Neuronal stem cell (in vitro differentiated cells): ENCODE results near the gene AIG1.
A peak's percentile ranks its signal among the peaks of the same experiment; 100 is the strongest.

Source experiments
- DNase-seq: peaks from one replicate; pipeline ENCODE4 v3.0.0-alpha.2; 2013; ENCODE audit warnings: low spot score
- H2AFZ ChIP-seq: one replicate; pipeline ENCODE4 v1.6.1; 2013; ENCODE audit warnings: mild to moderate bottlenecking, low read length, inconsistent platforms
- H2AK5ac ChIP-seq: 2 replicates; pipeline ENCODE4 v1.6.1; 2013; ENCODE audit warnings: low read depth, mild to moderate bottlenecking, inconsistent platforms, low read length, moderate library complexity, mixed read lengths
- H2BK120ac ChIP-seq: 2 replicates; pipeline ENCODE4 v1.6.1; 2013; ENCODE audit warnings: low read depth, mild to moderate bottlenecking, inconsistent platforms, low read length, moderate library complexity, mixed read lengths
- H2BK12ac ChIP-seq: one replicate; pipeline ENCODE4 v1.6.1; 2013; ENCODE audit warnings: low read length, inconsistent platforms
- H2BK15ac ChIP-seq: 2 replicates; pipeline ENCODE4 v1.6.1; 2013; ENCODE audit warnings: mild to moderate bottlenecking, low read length, inconsistent platforms, mixed read lengths
- H2BK5ac ChIP-seq: one replicate; pipeline ENCODE4 v1.6.1; 2013; ENCODE audit warnings: inconsistent platforms, mild to moderate bottlenecking, low read length, moderate library complexity
- H3K14ac ChIP-seq: one replicate; pipeline ENCODE4 v1.6.1; 2013; ENCODE audit warnings: low read length, inconsistent platforms
- H3K18ac ChIP-seq: 2 replicates; pipeline ENCODE4 v1.6.1; 2013; ENCODE audit warnings: low read length, inconsistent platforms
- H3K23ac ChIP-seq: 2 replicates; pipeline ENCODE4 v1.6.1; 2013; ENCODE audit warnings: low read depth, mild to moderate bottlenecking, mixed read lengths, low read length, inconsistent platforms; ENCODE audit not compliant: poor library complexity
- H3K27ac ChIP-seq: replicated peaks from 3 replicates; pipeline ENCODE4 v1.5.1; 2013; ENCODE audit warnings: low read length, inconsistent platforms
- H3K27me3 ChIP-seq, 3 experiments: 2 replicates each; pipeline ENCODE4 v1.6.1; 2013; ENCODE audit warnings: low read length in 3 of 3, mild to moderate bottlenecking in 2 of 3, inconsistent platforms in 1 of 3, low read depth in 1 of 3, mixed read lengths in 1 of 3, moderate library complexity in 1 of 3; ENCODE audit not compliant: control insufficient read depth in 3 of 3, insufficient read depth in 3 of 3
- H3K36me3 ChIP-seq, 2 donors: replicated peaks in 1 of 2; 2 replicates each; pipeline ENCODE4 v1.6.1; 2013; ENCODE audit warnings: low read length in 2 of 2; ENCODE audit not compliant: control insufficient read depth in 2 of 2, insufficient read depth in 2 of 2
- H3K4ac ChIP-seq: 2 replicates; pipeline ENCODE4 v1.6.1; 2013; ENCODE audit warnings: inconsistent platforms, mild to moderate bottlenecking, low read length, moderate library complexity
- H3K4me1 ChIP-seq, 2 donors: 1 replicate in 1 of 2; 2 replicates in 1 of 2; pipeline ENCODE4 v1.6.1; 2013; ENCODE audit warnings: low read length in 2 of 2, low read depth in 1 of 2; ENCODE audit not compliant: control insufficient read depth in 2 of 2, insufficient read depth in 1 of 2
- H3K4me2 ChIP-seq: one replicate; pipeline ENCODE4 v1.6.1; 2013; ENCODE audit warnings: mild to moderate bottlenecking, low read length, inconsistent platforms; ENCODE audit not compliant: insufficient read depth, poor library complexity, severe bottlenecking
- H3K4me3 ChIP-seq, 2 donors: 2 replicates each; pipeline ENCODE4 v1.5.1; 2013; ENCODE audit warnings: low read length in 2 of 2, mild to moderate bottlenecking in 2 of 2, inconsistent platforms in 1 of 2, moderate library complexity in 1 of 2
- H3K79me1 ChIP-seq: one replicate; pipeline ENCODE4 v1.6.1; 2013; ENCODE audit warnings: low read depth, mild to moderate bottlenecking, inconsistent platforms, low read length, moderate library complexity
- H3K9ac ChIP-seq: one replicate; pipeline ENCODE4 v1.6.1; 2013; ENCODE audit warnings: mild to moderate bottlenecking, low read depth, low read length, inconsistent platforms; ENCODE audit not compliant: poor library complexity
- H3K9me3 ChIP-seq, 2 donors: replicated peaks in 1 of 2; 2 replicates each; pipeline versions ENCODE3 to v1.6.1; 2013; ENCODE audit warnings: low read length in 2 of 2, mild to moderate bottlenecking in 2 of 2, inconsistent platforms in 1 of 2, low read depth in 1 of 2, mixed read lengths in 1 of 2, moderate library complexity in 1 of 2; ENCODE audit not compliant: control insufficient read depth in 2 of 2, insufficient read depth in 1 of 2
- H4K8ac ChIP-seq: one replicate; pipeline ENCODE4 v1.6.1; 2013; ENCODE audit warnings: low read depth, mild to moderate bottlenecking, inconsistent platforms, low read length, moderate library complexity
- H4K91ac ChIP-seq: one replicate; pipeline ENCODE4 v1.6.1; 2013; ENCODE audit warnings: low read length, low read depth, mild to moderate bottlenecking, inconsistent platforms; ENCODE audit not compliant: poor library complexity
- WGBS, 2 donors: extraction: QIAGEN DNeasy Blood & Tissue Kit; methylation state at CpG; one replicate each; pipeline ENCODE4 v1.1.7; 2013; ENCODE audit warnings: missing lambda C conversion rate in 2 of 2, mixed read lengths in 1 of 2; ENCODE audit not compliant: insufficient read length in 2 of 2, insufficient replicate concordance in 1 of 2; ENCODE audit errors: extremely low coverage in 2 of 2; 5-methylcytosine and 5-hydroxymethylcytosine counted together

Gene AIG1

GRCh38 chr6:143356101-143356880, 295.6 kb downstream of the AIG1 start:
- H3K14ac ChIP-seq, result no peak overlapping the region
- no peak for DNase-seq
- no peak overlapping the region for H2BK120ac ChIP-seq
- H3K36me3 ChIP-seq, result no peaks in the 10 kb centered on the region
- H3K79me1 ChIP-seq, result no peaks in the 10 kb centered on the region
- H3K4me3 ChIP-seq, result no peak overlapping the region
- no peak overlapping the region for H3K18ac ChIP-seq
- no peaks in the 10 kb centered on the region for H3K9me3 ChIP-seq
- H4K8ac ChIP-seq, result no peak overlapping the region
- H2AFZ ChIP-seq, result no peak overlapping the region
- H2BK5ac ChIP-seq, result no peak overlapping the region
- no peak overlapping the region for H3K23ac ChIP-seq
- H4K91ac ChIP-seq, result no peak overlapping the region
- H3K4me2 ChIP-seq, result no peak overlapping the region
- H2AK5ac ChIP-seq, result no peak overlapping the region
- H3K4ac ChIP-seq, result no peak overlapping the region
- no CpG with 5 or more reads among the region's 3 CpGs for WGBS, 2 donors
- no peak overlapping the region for H2BK12ac ChIP-seq
- H3K27me3 ChIP-seq, result no peaks in the 10 kb centered on the region
- H3K9ac ChIP-seq, result no peak overlapping the region
- H2BK15ac ChIP-seq, result no peak overlapping the region
- no peak overlapping the region for H3K27ac ChIP-seq
- no peaks in the 10 kb centered on the region for H3K4me1 ChIP-seq

GRCh38 chr6:143357152-143357551, 296.5 kb downstream of the AIG1 start:
- no peak overlapping the region for H3K4ac ChIP-seq
- H3K4me3 ChIP-seq, result no peak overlapping the region

GRCh38 chr6:143357561-143358255, 297.0 kb downstream of the AIG1 start:
- Histone ChIP-seq H4K91ac (no peak overlapping the region), H3K4me3 (no peak overlapping the region), H3K14ac (no peak overlapping the region), H2BK12ac (no peak overlapping the region), H2BK120ac (no peak overlapping the region), H3K9me3 (no peaks in the 10 kb centered on the region), H3K79me1 (no peaks in the 10 kb centered on the region), H3K23ac (no peak overlapping the region), H3K4ac (no peak overlapping the region), H3K18ac (no peak overlapping the region), H2AFZ (no peak overlapping the region), H3K27ac (no peak overlapping the region), H2BK15ac (no peak overlapping the region), H3K4me1 (no peaks in the 10 kb centered on the region), H3K27me3 (no peaks in the 10 kb centered on the region), H2BK5ac (no peak overlapping the region), H3K9ac (no peak overlapping the region), H2AK5ac (no peak overlapping the region), H3K4me2 (no peak overlapping the region), H3K36me3 (no peaks in the 10 kb centered on the region), H4K8ac (no peak overlapping the region)
- DNase-seq, result no peak
- WGBS, 2 donors, result no CpG with 5 or more reads among the region's 1 CpG

More at GRCh38 chr6:143357152-143357551, 296.5 kb downstream of the AIG1 start:
- Histone ChIP-seq H4K8ac (no peak overlapping the region), H2BK15ac (no peak overlapping the region), H2AK5ac (no peak overlapping the region), H4K91ac (no peak overlapping the region), H2BK5ac (no peak overlapping the region), H3K36me3 (no peaks in the 10 kb centered on the region), H3K4me1 (no peaks in the 10 kb centered on the region), H2BK12ac (no peak overlapping the region), H2AFZ (no peak overlapping the region), H2BK120ac (no peak overlapping the region), H3K27me3 (no peaks in the 10 kb centered on the region), H3K79me1 (no peaks in the 10 kb centered on the region), H3K4me2 (no peak overlapping the region), H3K18ac (no peak overlapping the region), H3K23ac (no peak overlapping the region), H3K9ac (no peak overlapping the region), H3K27ac (no peak overlapping the region), H3K9me3 (no peaks in the 10 kb centered on the region), H3K14ac (no peak overlapping the region)
- DNase-seq, result no peak

- H2BK12ac ChIP-seq, result no peak overlapping the region
- no CpG with 5 or more reads among the region's 4 CpGs for WGBS, 2 donors
Observed at GRCh38 chr6:143361536-143362191, 301.0 kb downstream of the AIG1 start.

More at GRCh38 chr6:143361536-143362191, 301.0 kb downstream of the AIG1 start:
- H2BK5ac ChIP-seq, result no peak overlapping the region
- no peak overlapping the region for H4K91ac ChIP-seq
- H2BK120ac ChIP-seq, result no peak overlapping the region
- H3K9me3 ChIP-seq, result no peaks in the 10 kb centered on the region
- no peak overlapping the region for H2AK5ac ChIP-seq
- H3K23ac ChIP-seq, result peak overlapping the region; percentile 47
- no peak for DNase-seq
- no peak overlapping the region for H3K18ac ChIP-seq
- H2BK15ac ChIP-seq, result no peak overlapping the region
- H3K4me1 ChIP-seq, result peaks cover 0 to 2% of the 10 kb centered on the region in 2 donors
- H3K27me3 ChIP-seq, result no peaks in the 10 kb centered on the region
- peak overlapping the region; percentile 85 for H3K4ac ChIP-seq
- no peaks in the 10 kb centered on the region for H3K36me3 ChIP-seq
- no peak overlapping the region for H2AFZ ChIP-seq
- no peak overlapping the region for H3K4me3 ChIP-seq
- H3K27ac ChIP-seq, result no peak overlapping the region
- H3K14ac ChIP-seq, result no peak overlapping the region
- H3K9ac ChIP-seq, result no peak overlapping the region
- H3K4me2 ChIP-seq, result no peak overlapping the region
- H4K8ac ChIP-seq, result no peak overlapping the region
- no peaks in the 10 kb centered on the region for H3K79me1 ChIP-seq
